HG03045 (cell line): ENCODE results near the gene BTBD19.
"Not testable (repeated sequence)": the region's sequence is repeated elsewhere in the genome, so short reads cannot be mapped to it uniquely, and the experiment has no call there.

ENCODE experiments used
- ATAC-seq: cut with Tn5 transposase; IDR thresholded peaks from one replicate; pipeline ENCODE4 v1.9.1; 2021; ENCODE audit warnings: mild to moderate bottlenecking, moderate library complexity; ENCODE audit not compliant: unreplicated experiment

Gene BTBD19

DNA sequence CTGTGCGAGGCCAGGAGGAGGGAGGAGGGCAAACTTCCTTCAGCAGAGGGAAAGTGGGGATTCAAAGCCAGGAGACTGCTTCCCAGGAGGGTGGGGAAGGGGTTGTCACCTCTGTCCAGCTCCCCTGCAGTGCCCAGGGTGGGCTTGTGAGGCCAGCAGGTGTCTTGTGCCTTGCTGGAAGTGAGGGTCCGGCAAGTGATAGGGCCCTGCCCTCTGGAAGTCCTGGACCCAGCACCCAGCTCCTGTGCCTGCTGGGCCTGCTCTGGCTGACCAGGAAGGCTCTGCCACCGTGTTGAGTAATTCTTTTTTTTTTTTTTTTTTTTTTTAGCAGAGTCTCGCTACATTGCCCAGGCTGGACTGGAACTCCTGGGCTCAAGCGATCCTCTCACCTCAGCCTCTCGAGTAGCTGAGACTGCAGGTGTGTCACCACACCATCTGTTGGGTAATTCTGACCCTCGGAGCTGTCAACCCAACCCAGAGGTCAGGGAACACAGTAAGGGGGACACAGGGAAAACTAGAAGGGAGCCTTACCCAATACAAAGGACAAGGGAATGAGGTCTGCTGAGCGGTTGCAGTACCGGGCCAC lies 21.4 kb upstream of the BTBD19 start:
- no peak for ATAC-seq

DNA sequence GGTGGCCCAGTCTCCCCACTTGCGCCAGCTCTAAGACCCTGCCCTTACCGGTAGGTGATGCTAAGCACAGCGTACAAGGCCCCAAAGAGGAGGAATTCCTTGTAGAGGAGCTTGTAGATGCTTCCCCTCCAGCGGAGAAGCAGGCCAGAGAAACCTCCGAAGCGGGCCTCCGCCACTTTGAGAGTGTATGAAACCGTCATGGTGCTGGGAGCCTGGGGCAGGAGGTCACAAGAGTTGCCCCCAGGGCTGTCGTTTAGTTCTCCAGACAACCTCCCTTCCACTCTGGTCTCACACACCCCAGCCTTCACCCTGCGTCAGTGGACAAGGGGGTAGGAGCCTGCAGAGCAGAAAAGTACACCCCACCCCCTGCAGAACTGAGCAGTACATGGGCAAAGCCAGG lies 20.8 kb upstream of the BTBD19 start:
- no peak for ATAC-seq

DNA sequence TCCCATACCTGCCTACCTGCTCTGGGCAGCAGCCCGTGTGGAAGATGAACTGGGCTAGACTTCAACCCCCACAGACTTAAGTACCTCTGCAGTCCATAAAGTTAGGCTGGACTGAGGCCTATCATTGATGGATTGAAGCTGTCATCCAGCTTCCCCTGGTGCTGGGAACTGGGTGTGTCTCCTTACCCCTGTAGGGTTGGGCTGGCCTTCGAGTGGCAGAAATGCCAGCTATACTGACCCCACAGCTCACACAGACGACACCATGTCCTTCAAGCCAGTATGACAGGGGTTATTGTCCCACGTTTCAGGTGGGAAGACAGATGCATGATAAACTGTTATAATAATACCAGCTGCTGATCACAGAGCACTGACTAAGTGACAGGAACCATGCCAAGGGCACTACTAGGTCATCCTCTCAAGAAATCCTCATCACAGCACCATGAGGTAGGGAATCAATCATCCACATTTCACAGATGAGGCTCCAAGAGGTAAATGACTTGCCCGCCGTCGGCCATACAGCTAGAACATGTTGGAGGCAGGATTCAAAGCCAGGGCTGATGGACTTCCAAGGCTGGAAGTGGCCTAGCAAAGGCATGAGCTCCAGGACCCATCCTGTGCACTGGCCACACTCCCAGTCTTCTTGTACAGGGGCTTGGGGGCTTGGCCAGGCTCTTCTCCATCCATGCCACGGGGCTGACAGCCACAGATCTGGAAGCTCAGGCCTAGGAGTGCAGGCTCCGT lies 20.0 kb upstream of the BTBD19 start, which contains the start of gene BEST4:
Gene BEST4, minus strand, starts transcription at position 51 of the 741 bp plus-strand sequence. CDS start 465 bp downstream, outside the sequence.
- ATAC-seq = no peak

DNA sequence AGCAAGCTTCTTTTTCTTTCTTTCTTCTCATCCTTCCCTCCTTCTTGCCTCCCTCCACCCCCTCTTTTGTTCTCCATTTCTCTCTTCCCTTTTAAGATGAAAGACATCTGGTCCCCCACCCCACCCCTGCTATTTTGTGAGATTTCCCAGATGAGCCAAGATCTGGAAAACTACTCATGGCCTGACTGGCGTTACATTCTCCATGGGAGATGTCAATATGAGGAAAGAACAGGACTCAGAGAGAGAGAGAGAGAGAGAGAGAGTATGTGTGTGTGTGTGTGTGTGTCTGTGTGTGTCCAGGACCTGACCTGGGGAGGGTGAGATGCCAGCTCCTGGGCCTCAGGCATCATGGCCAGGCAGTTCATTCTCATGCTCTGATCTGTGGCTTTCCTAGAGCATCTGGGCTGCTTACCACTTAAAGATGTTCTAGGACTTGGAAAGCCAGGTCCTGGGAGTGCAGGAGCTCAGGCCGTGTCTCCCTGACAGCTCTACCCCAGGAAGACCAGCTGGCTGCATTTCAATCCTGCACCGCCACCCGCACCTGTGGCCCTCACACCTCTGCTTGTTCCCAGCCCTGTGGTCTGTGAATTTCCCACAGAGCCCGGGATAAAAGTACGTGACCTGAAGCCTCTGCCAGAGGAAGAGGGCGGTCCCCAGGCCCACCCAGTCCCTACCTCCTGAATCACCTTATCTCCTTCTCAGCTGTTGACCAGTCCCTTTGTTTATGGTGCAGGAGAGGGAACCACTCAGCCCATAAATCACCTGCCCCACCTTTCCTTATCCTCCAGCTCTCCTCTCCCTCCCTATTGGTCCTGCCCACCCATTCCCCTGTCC lies 17.1 kb upstream of the BTBD19 start:
- no peak for ATAC-seq

DNA sequence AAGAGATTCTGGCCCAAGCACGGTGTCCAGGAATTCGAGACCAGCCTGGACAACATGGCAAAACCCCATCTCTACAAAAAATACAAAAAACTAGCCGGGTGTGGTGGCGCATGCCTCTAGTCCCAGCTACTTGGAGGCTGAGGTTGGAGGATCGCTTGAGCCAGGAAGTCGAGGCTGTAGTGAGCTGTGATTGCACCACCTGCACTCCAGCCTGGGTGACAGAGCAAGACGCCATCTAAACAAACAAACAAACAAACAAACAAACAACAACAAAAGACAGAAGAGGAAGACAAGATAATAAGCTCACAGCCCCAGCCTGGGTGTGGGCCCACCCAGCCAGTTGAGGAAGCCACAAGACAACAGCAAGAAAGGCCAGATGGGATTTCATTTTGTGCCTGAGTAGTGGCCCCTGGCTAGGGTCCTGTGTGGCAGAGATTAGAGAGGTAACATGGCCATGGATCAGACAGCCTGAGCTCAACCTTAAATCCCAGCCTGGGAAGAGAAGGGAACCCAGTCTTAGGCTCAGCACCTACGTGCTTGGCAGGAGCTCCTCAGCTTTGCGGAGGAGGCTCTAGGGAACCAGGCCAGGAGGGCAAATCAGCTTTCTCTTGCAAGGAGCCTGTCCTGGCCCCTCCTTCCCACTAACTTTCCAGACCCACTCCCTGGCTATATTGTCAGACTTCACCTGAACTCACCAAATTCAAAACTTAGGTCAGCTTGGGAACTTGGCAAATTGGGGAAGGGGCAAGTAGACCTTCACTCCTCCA lies 15.4 kb upstream of the BTBD19 start:
- ATAC-seq = no peak

DNA sequence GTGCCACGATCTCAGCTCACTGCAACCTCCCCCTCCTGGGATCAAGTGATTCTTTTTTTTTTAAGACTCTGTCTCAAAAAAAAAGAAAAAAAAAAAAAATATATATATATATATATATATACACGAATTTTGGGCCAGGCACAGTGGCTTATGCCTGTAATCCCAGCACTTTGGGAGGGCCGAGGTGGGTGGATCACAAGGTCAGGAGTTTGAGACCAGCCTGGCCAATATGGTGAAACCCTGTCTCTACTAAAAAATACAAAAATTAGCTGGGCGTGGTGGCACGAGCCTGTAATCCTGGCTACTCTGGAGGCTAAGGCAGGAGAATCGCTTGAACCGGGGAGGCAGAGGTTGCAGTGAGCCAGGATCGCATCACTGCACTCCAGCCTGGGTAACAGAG lies 10.4 kb upstream of the BTBD19 start:
- not testable (repeated sequence) for ATAC-seq

DNA sequence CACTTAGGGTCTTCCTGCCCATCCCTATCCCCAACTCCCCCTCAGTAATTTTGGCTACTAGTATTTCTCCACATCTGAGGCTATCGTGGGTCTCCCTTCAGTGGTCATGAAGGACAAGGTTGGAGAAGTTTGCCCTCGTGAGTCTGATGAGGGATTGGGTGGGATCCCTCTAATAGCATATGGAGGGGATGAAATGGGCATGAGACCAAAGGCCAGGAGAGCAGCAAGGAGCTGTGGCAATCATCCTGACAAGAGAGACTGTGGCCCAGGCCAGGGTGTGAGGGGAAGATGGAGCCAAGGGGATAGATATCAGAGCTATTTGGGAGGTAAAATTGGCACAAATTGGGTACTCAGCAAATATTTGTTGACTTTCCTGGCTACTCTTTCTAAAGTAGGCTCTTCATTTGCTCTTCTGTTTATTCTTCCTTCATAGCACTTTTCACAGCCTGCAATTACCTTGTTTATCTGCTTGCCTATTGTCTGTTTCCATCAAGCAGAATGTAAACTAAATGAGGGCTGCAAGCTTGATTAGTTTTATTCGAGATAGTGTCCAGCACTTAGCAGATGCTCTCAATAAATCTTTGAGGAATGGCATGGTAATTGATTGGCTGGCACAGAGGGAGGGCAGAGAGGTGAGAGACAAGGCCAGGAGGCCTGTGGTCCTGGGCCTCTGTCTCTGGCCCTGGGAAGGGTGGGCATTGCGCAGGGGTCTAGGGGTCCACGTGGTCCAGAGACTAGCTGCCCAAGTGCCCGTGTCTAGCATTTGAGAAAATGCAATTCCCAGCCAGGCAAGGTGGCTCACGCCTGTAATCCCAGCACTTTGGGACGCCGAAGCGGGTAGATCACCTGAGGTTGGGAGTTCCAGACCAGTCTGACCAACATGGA lies 9.6 kb upstream of the BTBD19 start:
- no peak for ATAC-seq

DNA sequence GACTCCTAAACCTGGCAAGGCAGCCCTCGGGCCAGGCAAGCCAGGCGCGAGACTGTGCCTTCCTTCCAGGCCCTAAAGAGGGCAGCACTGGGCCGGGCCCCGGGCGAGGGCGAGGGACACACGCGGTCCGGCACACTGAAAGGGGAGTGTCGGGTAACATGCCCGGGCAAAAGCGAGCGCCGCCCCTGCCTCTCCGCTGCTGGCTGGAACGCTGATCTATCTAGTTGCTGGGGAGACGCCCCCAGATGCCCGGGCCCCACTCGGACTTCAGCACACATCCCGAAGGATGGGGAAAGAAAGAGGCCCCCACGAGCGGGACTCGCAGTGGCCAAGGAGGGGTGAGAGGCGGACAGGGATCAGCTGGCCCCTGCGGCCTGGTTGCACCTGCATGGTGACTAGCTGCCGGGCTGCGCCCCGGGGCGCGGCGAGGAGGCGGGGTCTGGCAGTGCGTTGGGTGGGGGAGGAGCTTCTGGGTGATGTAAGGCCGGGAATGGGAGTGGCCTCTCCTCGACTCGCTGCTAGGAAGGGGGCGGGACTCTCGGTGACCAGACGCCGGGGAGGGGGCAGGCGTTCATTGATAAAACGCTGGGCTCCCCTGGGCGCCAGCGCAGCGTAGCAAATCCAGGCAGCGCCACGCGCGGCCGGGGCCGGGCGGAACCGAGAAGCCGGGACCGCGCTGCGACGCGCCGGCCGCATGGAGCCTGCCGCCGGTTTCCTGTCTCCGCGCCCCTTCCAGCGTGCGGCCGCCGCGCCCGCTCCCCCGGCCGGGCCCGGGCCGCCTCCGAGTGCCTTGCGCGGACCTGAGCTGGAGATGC lies 8.3 kb upstream of the BTBD19 start, which contains the start of gene PLK3:
Gene PLK3, plus strand, starts transcription at position 608 of the 815 bp plus-strand sequence. Its CDS starts 87 bp downstream, at position 695.
- peak; percentile 75 for ATAC-seq

DNA sequence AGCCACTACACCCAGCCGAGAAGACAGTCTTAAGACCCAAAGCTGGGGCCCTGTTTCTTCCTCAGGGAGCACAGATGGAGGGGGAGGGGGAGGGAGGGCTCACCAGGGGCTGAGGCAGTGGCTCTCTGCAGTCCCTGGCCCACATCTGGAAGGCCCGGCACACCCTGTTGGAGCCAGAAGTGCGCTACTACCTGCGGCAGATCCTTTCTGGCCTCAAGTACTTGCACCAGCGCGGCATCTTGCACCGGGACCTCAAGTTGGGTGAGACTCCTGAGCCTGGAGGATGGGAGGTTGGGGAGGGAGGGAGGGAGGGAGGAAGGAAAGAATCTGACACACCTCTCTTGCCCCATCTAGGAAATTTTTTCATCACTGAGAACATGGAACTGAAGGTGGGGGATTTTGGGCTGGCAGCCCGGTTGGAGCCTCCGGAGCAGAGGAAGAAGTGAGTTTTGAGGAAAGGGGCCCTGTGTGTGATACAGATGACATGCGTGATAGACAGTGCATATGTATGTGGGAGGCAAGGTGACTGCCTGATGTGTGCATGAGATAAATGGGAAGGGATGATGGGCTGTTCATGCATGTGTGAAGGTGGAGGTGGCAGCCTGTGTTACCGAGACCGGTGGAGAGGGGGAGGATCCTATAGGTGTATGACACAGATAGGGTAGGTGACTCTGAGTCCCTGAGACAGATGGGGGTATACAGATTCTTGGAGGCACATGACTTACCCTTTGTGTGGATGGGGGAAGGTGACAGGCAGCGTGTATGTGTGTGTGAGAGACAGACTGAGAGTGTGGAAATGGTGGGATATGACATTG lies 6.6 kb upstream of the BTBD19 start:
- no peak for ATAC-seq

DNA sequence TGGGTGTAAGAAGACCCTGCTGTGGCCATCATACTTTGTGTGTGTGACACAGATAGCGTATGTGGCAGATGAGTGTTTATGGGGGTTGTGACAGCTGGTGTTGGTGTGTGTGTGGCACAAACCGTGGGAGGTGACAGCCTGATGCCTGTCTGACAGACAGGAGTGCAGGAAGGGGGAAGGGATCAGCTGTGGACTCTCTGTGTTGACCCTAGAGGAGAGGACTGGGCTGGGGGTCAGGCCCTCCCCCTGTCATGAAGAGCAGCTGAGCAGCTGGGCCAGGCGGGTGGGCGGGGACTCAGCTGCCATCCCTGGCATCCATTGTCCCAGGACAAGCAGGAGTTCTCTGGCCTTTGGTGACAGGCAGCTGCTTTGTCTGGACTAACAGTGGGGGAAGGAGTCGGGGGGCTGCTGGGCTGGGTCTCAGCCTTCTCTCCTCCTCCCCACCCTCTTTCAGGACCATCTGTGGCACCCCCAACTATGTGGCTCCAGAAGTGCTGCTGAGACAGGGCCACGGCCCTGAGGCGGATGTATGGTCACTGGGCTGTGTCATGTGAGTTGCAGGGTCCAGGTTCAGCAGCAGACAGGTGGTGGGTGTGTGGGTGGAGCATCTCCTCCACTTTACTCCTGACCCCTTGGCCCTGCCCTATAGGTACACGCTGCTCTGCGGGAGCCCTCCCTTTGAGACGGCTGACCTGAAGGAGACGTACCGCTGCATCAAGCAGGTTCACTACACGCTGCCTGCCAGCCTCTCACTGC lies 5.8 kb upstream of the BTBD19 start:
- no peak for ATAC-seq

DNA sequence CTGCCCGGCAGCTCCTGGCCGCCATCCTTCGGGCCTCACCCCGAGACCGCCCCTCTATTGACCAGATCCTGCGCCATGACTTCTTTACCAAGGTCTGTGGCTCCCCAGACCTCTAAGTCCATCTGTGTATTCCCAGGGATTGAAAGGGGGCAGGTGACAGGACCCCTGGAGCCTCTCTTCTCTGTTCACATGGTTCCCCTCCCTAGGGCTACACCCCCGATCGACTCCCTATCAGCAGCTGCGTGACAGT lies 5.3 kb upstream of the BTBD19 start:
- ATAC-seq = no peak

DNA sequence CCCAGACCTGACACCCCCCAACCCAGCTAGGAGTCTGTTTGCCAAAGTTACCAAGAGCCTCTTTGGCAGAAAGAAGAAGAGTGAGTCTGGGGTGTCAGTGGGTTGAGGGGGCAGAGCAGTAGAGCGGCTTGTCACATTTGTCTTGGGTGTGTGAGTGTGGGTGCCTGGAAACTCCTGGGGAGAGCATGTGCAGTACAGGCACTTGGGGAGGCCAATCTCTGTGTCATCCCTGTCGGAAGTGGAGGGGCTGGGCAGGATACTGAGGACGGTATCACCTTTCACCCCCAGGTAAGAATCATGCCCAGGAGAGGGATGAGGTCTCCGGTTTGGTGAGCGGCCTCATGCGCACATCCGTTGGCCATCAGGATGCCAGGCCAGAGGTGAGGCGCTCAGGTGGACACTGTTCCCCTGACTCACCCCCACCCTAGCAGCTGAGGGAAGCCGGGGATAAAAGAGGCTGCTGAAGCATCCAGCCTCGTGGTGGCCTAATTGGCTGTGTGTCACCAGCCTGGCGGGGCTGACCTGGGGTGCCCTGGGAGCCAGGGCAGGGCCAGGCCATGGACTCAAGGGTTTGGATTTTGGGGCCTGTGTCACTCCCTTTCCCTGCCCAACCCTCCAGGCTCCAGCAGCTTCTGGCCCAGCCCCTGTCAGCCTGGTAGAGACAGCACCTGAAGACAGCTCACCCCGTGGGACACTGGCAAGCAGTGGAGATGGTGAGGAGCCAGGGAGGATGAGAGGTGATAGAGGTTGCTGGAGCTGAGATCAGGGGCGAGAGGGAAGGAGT lies 4.8 kb upstream of the BTBD19 start:
- ATAC-seq = no peak

DNA sequence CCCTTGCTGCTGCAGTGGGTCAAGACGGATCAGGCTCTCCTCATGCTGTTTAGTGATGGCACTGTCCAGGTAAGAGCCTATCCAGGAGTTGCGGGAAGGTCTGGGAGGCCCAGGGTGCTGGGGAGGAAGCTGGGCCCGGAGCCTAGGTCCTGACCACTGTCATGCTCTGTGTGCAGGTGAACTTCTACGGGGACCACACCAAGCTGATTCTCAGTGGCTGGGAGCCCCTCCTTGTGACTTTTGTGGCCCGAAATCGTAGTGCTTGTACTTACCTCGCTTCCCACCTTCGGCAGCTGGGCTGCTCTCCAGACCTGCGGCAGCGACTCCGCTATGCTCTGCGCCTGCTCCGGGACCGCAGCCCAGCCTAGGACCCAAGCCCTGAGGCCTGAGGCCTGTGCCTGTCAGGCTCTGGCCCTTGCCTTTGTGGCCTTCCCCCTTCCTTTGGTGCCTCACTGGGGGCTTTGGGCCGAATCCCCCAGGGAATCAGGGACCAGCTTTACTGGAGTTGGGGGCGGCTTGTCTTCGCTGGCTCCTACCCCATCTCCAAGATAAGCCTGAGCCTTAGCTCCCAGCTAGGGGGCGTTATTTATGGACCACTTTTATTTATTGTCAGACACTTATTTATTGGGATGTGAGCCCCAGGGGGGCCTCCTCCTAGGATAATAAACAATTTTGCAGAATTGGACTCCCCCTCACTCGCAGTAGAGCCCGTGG lies 2.9 kb upstream of the BTBD19 start:
- ATAC-seq = no peak

DNA sequence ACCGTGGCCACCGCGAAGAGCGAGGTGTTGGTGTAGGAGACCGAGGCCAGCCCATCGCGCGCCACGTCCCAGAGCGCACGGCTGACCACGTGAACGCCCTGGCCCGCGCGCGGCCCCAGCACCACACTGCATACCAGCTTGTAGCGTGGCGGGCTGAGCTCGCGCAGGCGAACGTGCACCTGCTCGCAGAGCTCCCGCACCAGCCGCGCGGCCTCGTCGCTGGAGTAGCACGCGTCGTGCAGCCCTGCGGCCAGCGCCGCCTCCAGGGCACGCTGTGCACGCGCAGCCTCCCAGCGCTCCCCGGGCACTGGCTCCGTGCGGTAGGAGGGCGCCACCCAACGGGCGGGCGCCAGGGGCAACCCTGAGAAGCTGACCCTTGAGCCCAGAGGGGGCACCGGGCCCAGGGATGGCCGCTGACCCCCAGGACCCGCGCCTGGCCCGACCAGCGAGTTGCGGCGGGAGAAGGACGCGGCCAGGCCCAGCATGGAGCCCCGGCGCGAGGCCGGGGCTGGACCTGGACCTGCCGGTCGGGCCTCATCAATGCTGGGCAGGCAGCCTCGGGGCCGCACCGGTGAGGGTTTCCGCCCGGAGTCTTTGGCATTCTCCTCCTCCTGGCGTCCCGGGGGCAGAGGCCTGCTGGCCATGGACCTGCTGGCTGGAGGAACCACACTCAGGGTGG lies 2.2 kb upstream of the BTBD19 start:
- no peak for ATAC-seq

DNA sequence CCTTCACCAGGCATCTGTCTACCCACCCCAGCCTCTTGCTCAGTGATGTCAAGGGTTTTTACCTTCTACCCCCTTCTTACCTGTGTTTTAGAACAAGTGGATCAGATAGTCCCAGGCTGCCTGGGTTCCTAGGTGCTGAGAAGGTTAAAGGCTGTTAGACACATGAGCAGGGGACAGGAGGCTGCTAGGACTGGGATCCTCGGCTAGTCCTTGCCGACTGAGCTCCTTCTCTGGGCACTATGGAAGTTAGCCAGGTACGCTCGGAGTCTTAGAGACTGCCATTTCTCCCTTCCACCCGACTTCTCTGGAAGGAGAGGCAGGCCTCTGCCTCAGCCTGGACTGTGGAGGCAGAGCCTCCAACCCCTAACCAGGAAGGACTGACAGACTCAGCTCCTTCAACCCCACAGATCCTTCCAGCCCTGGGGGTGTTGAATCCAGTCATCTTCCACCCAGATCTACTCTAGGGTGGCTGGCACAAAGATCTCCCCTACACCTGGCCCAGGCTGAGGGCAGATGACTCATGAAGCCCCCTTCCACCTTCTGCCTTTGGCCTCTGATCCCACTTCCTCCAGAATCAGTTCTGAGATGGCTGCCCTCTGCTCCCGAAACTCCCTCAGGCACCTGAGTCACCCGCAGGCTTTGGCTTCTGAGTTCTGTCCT lies 1.5 kb upstream of the BTBD19 start, which contains the start of gene DYNLT4:
Gene DYNLT4, minus strand, starts transcription at position 648 of the 660 bp plus-strand sequence. CDS start 683 bp downstream, outside the sequence.
- no peak for ATAC-seq
